ENCODE data around the gene FSTL4. TPM values are rescaled to one million over a fixed set of nuclear protein-coding genes. Genes with fewer than 3 reads are reported as not detected.

FSTL4 gene
- total RNA-seq, 4 donors from 2014 or later = 5.1 to 8.3 (median 6.0) TPM

- TF ChIP-seq POLR2A (IDR thresholded peaks at IDR 0.05) (no peak), CTCF (IDR thresholded peaks at IDR 0.05) (no peak)
- H3K4me3 ChIP-seq (ENCODE audit: low read depth, poor library complexity, severe bottlenecking) = no peak overlapping the region
- 19 to 42% methylated on average over 1 of the region's 1 CpG for WGBS, 2 donors
- DNase-seq (ENCODE audit: low spot score in 2 of 2) = peak in 1 of 2 donors; percentile 40
- intact Hi-C loops (cut with DNase I; ENCODE audit: low total_unique reads) = no loop called here
These were observed 122.7 kb downstream of the FSTL4 start for GRCh38 chr5:133489632-133490031.

GRCh38 chr5:133487093-133487492 is 125.2 kb downstream of the FSTL4 start:
- DNase-seq (ENCODE audit: low spot score in 2 of 2) = no peak
- H3K4me3 ChIP-seq (ENCODE audit: low read depth, poor library complexity, severe bottlenecking) = no peak overlapping the region
- TF ChIP-seq CTCF (IDR thresholded peaks at IDR 0.05) = no peak
- no peak for TF ChIP-seq POLR2A (IDR thresholded peaks at IDR 0.05)
- 44 to 60% methylated on average over 3 to 4 of the region's 4 CpGs for WGBS, 2 donors
- intact Hi-C loops (cut with DNase I; ENCODE audit: low total_unique reads) = no loop called here

GRCh38 chr5:133485468-133485867 is 126.9 kb downstream of the FSTL4 start:
- DNase-seq (ENCODE audit: low spot score in 2 of 2) = peak in 1 of 2 donors; percentile 62
- intact Hi-C loops (cut with DNase I; ENCODE audit: low total_unique reads) = no loop called here
- no peak for TF ChIP-seq POLR2A (IDR thresholded peaks at IDR 0.05)
- no peak for TF ChIP-seq CTCF (IDR thresholded peaks at IDR 0.05)
- H3K4me3 ChIP-seq (ENCODE audit: low read depth, poor library complexity, severe bottlenecking) = no peak overlapping the region
- WGBS, 2 donors = 33 to 53% methylated on average over 5 of the region's 5 CpGs

- 76 to 81% methylated on average over 5 of the region's 5 CpGs for WGBS, 2 donors
- no peak overlapping the region for H3K4me3 ChIP-seq (ENCODE audit: low read depth, poor library complexity, severe bottlenecking)
- TF ChIP-seq CTCF (IDR thresholded peaks at IDR 0.05) (no peak), POLR2A (IDR thresholded peaks at IDR 0.05) (no peak)
- intact Hi-C loops (cut with DNase I; ENCODE audit: low total_unique reads) = no loop called here
- DNase-seq (ENCODE audit: low spot score in 2 of 2) = peak in 1 of 2 donors; percentile 78
These were observed 128.8 kb downstream of the FSTL4 start for GRCh38 chr5:133483406-133484090.

GRCh38 chr5:133482028-133482427 is 130.3 kb downstream of the FSTL4 start:
- TF ChIP-seq POLR2A (IDR thresholded peaks at IDR 0.05) (no peak), CTCF (IDR thresholded peaks at IDR 0.05) (no peak)

GRCh38 chr5:133480866-133481265 is 131.5 kb downstream of the FSTL4 start:
- TF ChIP-seq CTCF (IDR thresholded peaks at IDR 0.05) (no peak), POLR2A (IDR thresholded peaks at IDR 0.05) (no peak)
- peak in 1 of 2 donors; percentile 71 for DNase-seq (ENCODE audit: low spot score in 2 of 2)
- no peak overlapping the region for H3K4me3 ChIP-seq (ENCODE audit: low read depth, poor library complexity, severe bottlenecking)
- intact Hi-C loops (cut with DNase I; ENCODE audit: low total_unique reads) = no loop called here
- WGBS, 2 donors = 84 to 91% methylated on average over 10 of the region's 10 CpGs

More at GRCh38 chr5:133482028-133482427, 130.3 kb downstream of the FSTL4 start:
- WGBS, 2 donors = 61 to 67% methylated on average over 3 of the region's 3 CpGs
- DNase-seq (ENCODE audit: low spot score in 2 of 2) = peak in 1 of 2 donors; percentile 43
- intact Hi-C loops (cut with DNase I; ENCODE audit: low total_unique reads) = no loop called here
- H3K4me3 ChIP-seq (ENCODE audit: low read depth, poor library complexity, severe bottlenecking) = no peak overlapping the region

Measured in lower leg skin (tissue), 4 donors.